HG03280 (cell line): ENCODE measurements around the gene TMEM238L.

Source experiments
- ATAC-seq: cut with Tn5 transposase; IDR thresholded peaks from one replicate; pipeline ENCODE4 v1.9.1; 2021; ENCODE audit warnings: mild to moderate bottlenecking, moderate library complexity; ENCODE audit not compliant: unreplicated experiment

The TMEM238L gene

DNA sequence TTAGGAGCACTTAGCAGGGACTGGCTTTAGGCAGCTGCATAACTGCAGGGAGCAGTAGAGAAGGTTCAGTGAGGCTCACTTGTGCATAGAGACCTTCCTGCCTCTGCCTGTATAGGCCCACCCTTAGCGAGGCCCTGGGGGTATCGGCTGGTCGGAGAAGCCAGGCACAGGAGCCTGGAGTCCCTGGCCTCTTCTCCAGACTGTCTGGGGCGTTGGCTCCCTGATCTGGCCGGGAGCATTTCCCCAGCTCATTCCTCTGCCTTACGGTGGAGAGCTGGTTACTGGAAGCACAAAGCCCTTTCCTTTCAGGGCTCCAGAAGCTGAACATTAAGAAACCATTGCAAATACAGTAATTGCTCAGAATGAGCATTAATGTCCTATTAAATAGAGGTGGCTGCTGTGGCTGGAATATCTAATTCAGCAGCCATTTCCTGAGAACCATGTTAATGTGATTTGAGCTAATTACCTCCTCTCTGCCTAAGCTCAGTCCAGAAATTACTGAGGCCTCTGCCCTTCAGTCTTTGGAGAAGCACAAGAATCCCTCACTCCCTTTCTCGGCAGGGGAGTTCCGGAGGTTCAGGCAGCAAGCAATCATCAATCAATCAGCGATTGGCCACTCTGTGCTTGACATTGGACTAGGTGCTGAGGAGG is 55.2 kb downstream of the TMEM238L start:
- ATAC-seq: no peak

DNA sequence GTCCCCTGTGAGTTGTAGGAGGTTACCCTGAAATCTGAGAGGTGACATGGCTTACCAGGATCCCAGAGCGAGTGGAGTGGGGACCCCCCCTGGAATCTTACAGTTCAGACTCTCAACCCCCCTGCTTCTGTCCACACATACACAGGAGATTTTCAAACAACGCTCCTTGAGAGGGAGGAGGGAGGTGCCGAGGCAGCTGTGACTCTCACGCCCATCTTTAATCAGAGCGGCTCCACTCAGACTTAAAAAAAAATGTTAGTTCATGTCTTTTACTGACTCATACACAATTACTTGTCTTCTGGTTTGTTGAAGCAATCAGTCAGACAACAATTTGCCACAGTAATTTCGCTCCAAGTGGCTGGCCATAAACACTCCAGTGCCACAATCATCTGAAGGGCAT is 58.7 kb downstream of the TMEM238L start:
- no peak for ATAC-seq
